ENCODE measurements around the gene SH3GL1.

Gene SH3GL1

DNA sequence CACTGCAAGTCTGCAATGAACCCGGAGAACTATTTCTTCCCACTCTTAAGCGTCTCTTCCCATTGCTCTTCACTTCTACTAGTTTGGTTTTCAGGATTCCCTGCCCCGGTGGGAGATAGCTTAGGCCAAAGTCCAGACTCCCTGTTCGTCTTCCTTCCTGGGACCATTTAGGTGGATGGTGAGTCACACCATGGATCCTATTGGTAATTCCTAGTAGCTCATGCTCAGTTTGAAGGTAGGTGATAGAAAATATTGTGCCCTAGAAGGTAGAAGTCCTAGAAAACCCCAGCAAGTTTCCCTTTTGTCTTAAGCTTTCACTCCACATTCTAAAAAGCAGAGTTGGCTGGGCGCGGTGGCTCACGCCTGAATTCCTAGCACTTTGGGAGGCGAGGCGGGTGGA, 15.9 kb upstream of the SH3GL1 start:
- Histone ChIP-seq H3K4me3 (ENCODE audit: low read depth, low read length, poor library complexity, severe bottlenecking) (no peak overlapping the region), H3K4me2 (ENCODE audit: low read length) (no peak overlapping the region), H3K9me2 (ENCODE audit: low read depth, low read length) (no peaks in the 10 kb centered on the region), H3K9ac (ENCODE audit: low read length) (no peak overlapping the region), H3K4me1 (ENCODE audit: insufficient read depth, low read length, severe bottlenecking) (no peaks in the 10 kb centered on the region), H4K20me1 (ENCODE audit: insufficient read depth, low read length) (no peaks in the 10 kb centered on the region), H2AFZ (ENCODE audit: low read length) (no peak overlapping the region), H3F3A (ENCODE audit: insufficient read depth, low read length) (no peaks in the 10 kb centered on the region), H3K9me3 (ENCODE audit: low read length) (no peaks in the 10 kb centered on the region), H3K27ac (ENCODE audit: low read depth, low read length, poor library complexity, severe bottlenecking) (no peak overlapping the region), H3K27me3 (ENCODE audit: insufficient read depth, low read length) (no peaks in the 10 kb centered on the region), H3K36me3 (ENCODE audit: insufficient read depth, low read length) (peaks cover 84% of the 10 kb centered on the region), H3K79me2 (ENCODE audit: insufficient read depth, low read length) (peaks cover 31% of the 10 kb centered on the region)
- TF ChIP-seq, protein P1, sequence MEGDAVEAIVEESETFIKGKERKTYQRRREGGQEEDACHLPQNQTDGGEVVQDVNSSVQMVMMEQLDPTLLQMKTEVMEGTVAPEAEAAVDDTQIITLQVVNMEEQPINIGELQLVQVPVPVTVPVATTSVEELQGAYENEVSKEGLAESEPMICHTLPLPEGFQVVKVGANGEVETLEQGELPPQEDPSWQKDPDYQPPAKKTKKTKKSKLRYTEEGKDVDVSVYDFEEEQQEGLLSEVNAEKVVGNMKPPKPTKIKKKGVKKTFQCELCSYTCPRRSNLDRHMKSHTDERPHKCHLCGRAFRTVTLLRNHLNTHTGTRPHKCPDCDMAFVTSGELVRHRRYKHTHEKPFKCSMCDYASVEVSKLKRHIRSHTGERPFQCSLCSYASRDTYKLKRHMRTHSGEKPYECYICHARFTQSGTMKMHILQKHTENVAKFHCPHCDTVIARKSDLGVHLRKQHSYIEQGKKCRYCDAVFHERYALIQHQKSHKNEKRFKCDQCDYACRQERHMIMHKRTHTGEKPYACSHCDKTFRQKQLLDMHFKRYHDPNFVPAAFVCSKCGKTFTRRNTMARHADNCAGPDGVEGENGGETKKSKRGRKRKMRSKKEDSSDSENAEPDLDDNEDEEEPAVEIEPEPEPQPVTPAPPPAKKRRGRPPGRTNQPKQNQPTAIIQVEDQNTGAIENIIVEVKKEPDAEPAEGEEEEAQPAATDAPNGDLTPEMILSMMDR (IDR thresholded peaks at IDR 0.05; ENCODE audit: low read length) = no peak
- no peak for TF ChIP-seq EZH2 (IDR thresholded peaks at IDR 0.05; ENCODE audit: borderline replicate concordance, low read length)

DNA sequence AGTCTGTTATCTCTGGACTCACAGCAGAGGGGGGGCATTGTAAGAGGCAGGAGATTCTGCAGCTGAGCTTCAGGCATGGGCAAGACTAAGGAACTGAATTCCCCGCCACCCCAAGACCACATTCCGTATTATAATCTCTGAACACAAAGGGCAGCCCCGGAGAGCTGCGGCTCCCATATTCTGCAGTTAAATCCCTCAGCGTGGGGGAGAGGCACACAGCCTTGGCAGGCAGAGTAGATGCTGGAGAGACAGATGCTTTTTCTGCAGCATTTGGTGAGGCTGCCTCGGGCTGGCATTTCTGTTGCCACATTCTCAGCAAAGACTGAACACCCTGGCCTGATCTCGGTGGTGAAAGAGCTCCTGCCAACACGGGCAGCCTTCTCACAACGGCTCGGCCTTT, 15.0 kb upstream of the SH3GL1 start:
- Histone ChIP-seq H3K9me3 (ENCODE audit: low read length) (no peaks in the 10 kb centered on the region), H3K9me2 (ENCODE audit: low read depth, low read length) (no peaks in the 10 kb centered on the region), H3K4me1 (ENCODE audit: insufficient read depth, low read length, severe bottlenecking) (no peaks in the 10 kb centered on the region), H3F3A (ENCODE audit: insufficient read depth, low read length) (no peaks in the 10 kb centered on the region), H3K4me2 (ENCODE audit: low read length) (no peak overlapping the region), H3K79me2 (ENCODE audit: insufficient read depth, low read length) (peaks cover 37% of the 10 kb centered on the region), H3K36me3 (ENCODE audit: insufficient read depth, low read length) (peaks cover 84% of the 10 kb centered on the region), H2AFZ (ENCODE audit: low read length) (no peak overlapping the region), H3K27ac (ENCODE audit: low read depth, low read length, poor library complexity, severe bottlenecking) (no peak overlapping the region), H3K9ac (ENCODE audit: low read length) (no peak overlapping the region), H3K27me3 (ENCODE audit: insufficient read depth, low read length) (no peaks in the 10 kb centered on the region), H3K4me3 (ENCODE audit: low read depth, low read length, poor library complexity, severe bottlenecking) (no peak overlapping the region), H4K20me1 (ENCODE audit: insufficient read depth, low read length) (no peaks in the 10 kb centered on the region)
- TF ChIP-seq, protein P1 (IDR thresholded peaks at IDR 0.05; ENCODE audit: low read length) = no peak
- no peak for TF ChIP-seq EZH2 (IDR thresholded peaks at IDR 0.05; ENCODE audit: borderline replicate concordance, low read length)

DNA sequence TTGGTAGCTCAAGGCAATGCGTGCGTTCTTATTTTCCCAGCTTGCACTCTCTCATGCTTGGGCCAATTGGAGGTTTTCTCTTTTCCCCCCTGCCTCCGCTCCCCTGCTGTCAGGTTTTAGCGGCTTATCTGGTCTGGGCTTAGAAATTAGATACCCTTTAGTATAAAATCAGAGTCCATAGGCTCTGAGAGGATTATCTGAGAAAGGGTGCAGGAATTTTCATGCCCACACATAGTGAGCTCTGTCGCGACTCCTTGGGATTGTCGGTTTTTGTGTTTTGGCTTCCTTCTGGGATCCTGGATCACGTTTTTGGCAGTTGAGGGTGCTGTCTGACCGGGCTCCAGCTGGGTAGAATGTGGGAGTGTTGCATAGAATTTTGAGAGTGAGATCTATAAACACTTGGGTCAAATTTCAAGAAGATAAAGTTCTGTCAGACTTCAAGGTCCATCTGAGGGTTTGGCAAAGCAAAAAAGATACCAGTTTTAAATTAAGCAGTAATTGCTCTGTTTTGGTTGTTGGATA, 14.5 kb upstream of the SH3GL1 start:
- no peaks in the 10 kb centered on the region for H3F3A ChIP-seq (ENCODE audit: insufficient read depth, low read length)
- H3K79me2 ChIP-seq (ENCODE audit: insufficient read depth, low read length) = peaks cover 37% of the 10 kb centered on the region
- H3K9me2 ChIP-seq (ENCODE audit: low read depth, low read length) = no peaks in the 10 kb centered on the region
- no peaks in the 10 kb centered on the region for H3K27me3 ChIP-seq (ENCODE audit: insufficient read depth, low read length)
- H2AFZ ChIP-seq (ENCODE audit: low read length) = no peak overlapping the region
- no peaks in the 10 kb centered on the region for H3K4me1 ChIP-seq (ENCODE audit: insufficient read depth, low read length, severe bottlenecking)
- no peak overlapping the region for H3K4me2 ChIP-seq (ENCODE audit: low read length)
- no peak overlapping the region for H3K4me3 ChIP-seq (ENCODE audit: low read depth, low read length, poor library complexity, severe bottlenecking)
- H3K9me3 ChIP-seq (ENCODE audit: low read length) = no peaks in the 10 kb centered on the region
- peaks cover 84% of the 10 kb centered on the region for H3K36me3 ChIP-seq (ENCODE audit: insufficient read depth, low read length)
- H3K27ac ChIP-seq (ENCODE audit: low read depth, low read length, poor library complexity, severe bottlenecking) = no peak overlapping the region
- TF ChIP-seq, protein P1 (IDR thresholded peaks at IDR 0.05; ENCODE audit: low read length) = no peak
- no peak for TF ChIP-seq EZH2 (IDR thresholded peaks at IDR 0.05; ENCODE audit: borderline replicate concordance, low read length)
- H3K9ac ChIP-seq (ENCODE audit: low read length) = no peak overlapping the region
- no peaks in the 10 kb centered on the region for H4K20me1 ChIP-seq (ENCODE audit: insufficient read depth, low read length)
